Measurements from ENCODE around the gene MTHFR. TPM values are rescaled to one million over a fixed set of nuclear protein-coding genes. Genes with fewer than 3 reads are reported as not detected.

MTHFR gene
- polyA plus RNA-seq, 1 donor from 2014 or later, result 21.2 TPM

DNA sequence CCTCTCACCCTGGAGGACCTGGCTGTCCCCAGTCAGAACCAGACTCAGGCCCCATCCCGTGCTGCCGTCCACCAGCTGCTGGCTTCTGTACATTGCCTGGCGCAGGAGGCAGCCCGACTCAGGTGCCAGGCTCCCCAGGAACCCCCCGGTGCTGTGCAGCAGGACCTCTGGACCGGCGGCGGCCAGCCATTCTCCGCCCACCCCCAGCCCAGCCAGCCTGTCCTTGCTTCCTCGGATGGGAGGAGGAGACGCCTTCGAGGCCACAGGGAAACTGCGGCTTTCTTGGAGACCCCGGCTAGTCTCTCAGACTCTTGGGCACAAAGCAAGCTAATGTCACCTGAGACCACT lies 39.4 kb downstream of the MTHFR start:
- Histone ChIP-seq H3K4me2 (ENCODE audit: low read length) (no peak overlapping the region), H4K20me1 (ENCODE audit: insufficient read depth) (no peaks in the 10 kb centered on the region), H3K9me2 (ENCODE audit: insufficient read depth, low read length) (no peaks in the 10 kb centered on the region), H3K27me3 (ENCODE audit: insufficient read depth, low read depth, low read length) (no peaks in the 10 kb centered on the region), H3K9me3 (ENCODE audit: low read length) (no peaks in the 10 kb centered on the region), H3K4me3 (ENCODE audit: low read length) (no peak overlapping the region), H3K79me2 (replicated peaks; ENCODE audit: insufficient read depth, low read length) (no peaks in the 10 kb centered on the region), H3F3A (ENCODE audit: insufficient read depth, low read length, poor library complexity, severe bottlenecking) (no peaks in the 10 kb centered on the region), H3K27ac (ENCODE audit: low read length) (no peak overlapping the region), H2AFZ (ENCODE audit: low read depth, low read length) (no peak overlapping the region), H3K9ac (ENCODE audit: low read length) (no peak overlapping the region), H3K36me3 (ENCODE audit: insufficient read depth, low read length) (no peaks in the 10 kb centered on the region)
- TF ChIP-seq EZH2 (IDR thresholded peaks at IDR 0.05; ENCODE audit: borderline replicate concordance, insufficient read depth, low read length, poor library complexity, severe bottlenecking) (no peak), POLR2AphosphoS5 (IDR thresholded peaks at IDR 0.05) (no peak), SMC3 (conservative IDR thresholded peaks at IDR 0.05; ENCODE audit: poor library complexity) (no peak), RAD21 (conservative IDR thresholded peaks at IDR 0.05) (no peak)

DNA sequence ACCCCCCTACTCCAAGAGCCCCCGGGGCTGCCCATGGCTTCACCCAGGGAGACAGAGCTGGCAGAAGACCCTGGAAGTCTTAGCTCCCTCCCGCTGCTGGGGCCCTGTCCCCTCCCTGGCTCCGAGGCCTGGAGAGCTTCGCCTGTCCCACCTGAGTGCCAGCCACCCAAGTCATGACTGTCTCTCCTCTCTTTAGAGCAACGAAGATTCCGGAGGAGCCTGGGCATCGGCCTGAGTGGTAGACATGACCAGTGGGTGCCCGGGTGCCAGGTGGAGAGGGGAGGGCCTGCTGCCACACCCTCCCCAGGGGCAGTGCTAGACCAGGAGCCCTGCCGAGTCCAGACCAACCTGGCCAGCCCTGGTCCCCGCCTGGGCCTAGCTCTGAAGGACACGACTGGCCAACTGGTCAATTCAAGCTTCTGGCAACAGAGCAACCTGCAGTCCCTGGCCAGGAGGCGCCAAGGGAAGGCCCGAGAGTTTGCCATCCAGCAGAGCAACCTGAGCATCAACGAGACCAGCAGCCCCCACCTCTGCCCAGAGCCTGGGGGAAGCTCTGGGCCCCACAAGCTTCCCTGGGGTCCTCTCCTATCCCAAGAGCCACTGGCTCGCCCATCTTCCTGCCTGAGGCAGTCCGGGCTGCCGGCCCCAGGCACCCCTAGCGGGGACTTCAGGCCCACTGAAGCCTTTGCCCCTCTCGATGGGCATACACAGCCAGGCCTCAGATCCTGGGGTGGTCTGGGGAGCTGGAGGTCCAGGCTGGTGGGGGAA lies 39.9 kb downstream of the MTHFR start:
- H3K4me3 ChIP-seq (ENCODE audit: low read length), result no peak overlapping the region
- no peaks in the 10 kb centered on the region for H3K27me3 ChIP-seq (ENCODE audit: insufficient read depth, low read depth, low read length)
- no peaks in the 10 kb centered on the region for H4K20me1 ChIP-seq (ENCODE audit: insufficient read depth)
- H3K9me2 ChIP-seq (ENCODE audit: insufficient read depth, low read length), result no peaks in the 10 kb centered on the region
- H3K9ac ChIP-seq (ENCODE audit: low read length), result no peak overlapping the region
- H3F3A ChIP-seq (ENCODE audit: insufficient read depth, low read length, poor library complexity, severe bottlenecking), result no peaks in the 10 kb centered on the region
- no peak overlapping the region for H3K4me2 ChIP-seq (ENCODE audit: low read length)
- no peak overlapping the region for H2AFZ ChIP-seq (ENCODE audit: low read depth, low read length)
- H3K79me2 ChIP-seq (replicated peaks; ENCODE audit: insufficient read depth, low read length), result no peaks in the 10 kb centered on the region
- no peak overlapping the region for H3K27ac ChIP-seq (ENCODE audit: low read length)
- no peak for TF ChIP-seq POLR2AphosphoS5 (IDR thresholded peaks at IDR 0.05)
- TF ChIP-seq TAF1 (IDR thresholded peaks at IDR 0.05; ENCODE audit: low read depth), result no peak
- TF ChIP-seq EP300 (conservative IDR thresholded peaks at IDR 0.05; ENCODE audit: poor library complexity, severe bottlenecking), result no peak
- TF ChIP-seq, protein P1, sequence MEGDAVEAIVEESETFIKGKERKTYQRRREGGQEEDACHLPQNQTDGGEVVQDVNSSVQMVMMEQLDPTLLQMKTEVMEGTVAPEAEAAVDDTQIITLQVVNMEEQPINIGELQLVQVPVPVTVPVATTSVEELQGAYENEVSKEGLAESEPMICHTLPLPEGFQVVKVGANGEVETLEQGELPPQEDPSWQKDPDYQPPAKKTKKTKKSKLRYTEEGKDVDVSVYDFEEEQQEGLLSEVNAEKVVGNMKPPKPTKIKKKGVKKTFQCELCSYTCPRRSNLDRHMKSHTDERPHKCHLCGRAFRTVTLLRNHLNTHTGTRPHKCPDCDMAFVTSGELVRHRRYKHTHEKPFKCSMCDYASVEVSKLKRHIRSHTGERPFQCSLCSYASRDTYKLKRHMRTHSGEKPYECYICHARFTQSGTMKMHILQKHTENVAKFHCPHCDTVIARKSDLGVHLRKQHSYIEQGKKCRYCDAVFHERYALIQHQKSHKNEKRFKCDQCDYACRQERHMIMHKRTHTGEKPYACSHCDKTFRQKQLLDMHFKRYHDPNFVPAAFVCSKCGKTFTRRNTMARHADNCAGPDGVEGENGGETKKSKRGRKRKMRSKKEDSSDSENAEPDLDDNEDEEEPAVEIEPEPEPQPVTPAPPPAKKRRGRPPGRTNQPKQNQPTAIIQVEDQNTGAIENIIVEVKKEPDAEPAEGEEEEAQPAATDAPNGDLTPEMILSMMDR (IDR thresholded peaks at IDR 0.05; ENCODE audit: poor library complexity, severe bottlenecking), result no peak
- no peak for TF ChIP-seq EZH2 (IDR thresholded peaks at IDR 0.05; ENCODE audit: borderline replicate concordance, insufficient read depth, low read length, poor library complexity, severe bottlenecking)
- TF ChIP-seq SMC3 (conservative IDR thresholded peaks at IDR 0.05; ENCODE audit: poor library complexity), result no peak
- no peak for TF ChIP-seq RAD21 (conservative IDR thresholded peaks at IDR 0.05)
- no peak for TF ChIP-seq MXI1 (conservative IDR thresholded peaks at IDR 0.05; ENCODE audit: poor library complexity, severe bottlenecking)
- TF ChIP-seq, protein P2, sequence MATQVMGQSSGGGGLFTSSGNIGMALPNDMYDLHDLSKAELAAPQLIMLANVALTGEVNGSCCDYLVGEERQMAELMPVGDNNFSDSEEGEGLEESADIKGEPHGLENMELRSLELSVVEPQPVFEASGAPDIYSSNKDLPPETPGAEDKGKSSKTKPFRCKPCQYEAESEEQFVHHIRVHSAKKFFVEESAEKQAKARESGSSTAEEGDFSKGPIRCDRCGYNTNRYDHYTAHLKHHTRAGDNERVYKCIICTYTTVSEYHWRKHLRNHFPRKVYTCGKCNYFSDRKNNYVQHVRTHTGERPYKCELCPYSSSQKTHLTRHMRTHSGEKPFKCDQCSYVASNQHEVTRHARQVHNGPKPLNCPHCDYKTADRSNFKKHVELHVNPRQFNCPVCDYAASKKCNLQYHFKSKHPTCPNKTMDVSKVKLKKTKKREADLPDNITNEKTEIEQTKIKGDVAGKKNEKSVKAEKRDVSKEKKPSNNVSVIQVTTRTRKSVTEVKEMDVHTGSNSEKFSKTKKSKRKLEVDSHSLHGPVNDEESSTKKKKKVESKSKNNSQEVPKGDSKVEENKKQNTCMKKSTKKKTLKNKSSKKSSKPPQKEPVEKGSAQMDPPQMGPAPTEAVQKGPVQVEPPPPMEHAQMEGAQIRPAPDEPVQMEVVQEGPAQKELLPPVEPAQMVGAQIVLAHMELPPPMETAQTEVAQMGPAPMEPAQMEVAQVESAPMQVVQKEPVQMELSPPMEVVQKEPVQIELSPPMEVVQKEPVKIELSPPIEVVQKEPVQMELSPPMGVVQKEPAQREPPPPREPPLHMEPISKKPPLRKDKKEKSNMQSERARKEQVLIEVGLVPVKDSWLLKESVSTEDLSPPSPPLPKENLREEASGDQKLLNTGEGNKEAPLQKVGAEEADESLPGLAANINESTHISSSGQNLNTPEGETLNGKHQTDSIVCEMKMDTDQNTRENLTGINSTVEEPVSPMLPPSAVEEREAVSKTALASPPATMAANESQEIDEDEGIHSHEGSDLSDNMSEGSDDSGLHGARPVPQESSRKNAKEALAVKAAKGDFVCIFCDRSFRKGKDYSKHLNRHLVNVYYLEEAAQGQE (IDR thresholded peaks at IDR 0.05; ENCODE audit: borderline replicate concordance), result no peak
- H3K9me3 ChIP-seq (ENCODE audit: low read length), result no peaks in the 10 kb centered on the region
- H3K36me3 ChIP-seq (ENCODE audit: insufficient read depth, low read length), result no peaks in the 10 kb centered on the region

All from neural cell (in vitro differentiated cells).